Mucosa of descending colon (tissue), 3 donors: Measurements from ENCODE around the gene VASH2. TPM values are rescaled to one million over a fixed set of nuclear protein-coding genes. Genes with fewer than 3 reads are reported as not detected.

ENCODE experiments used
- ATAC-seq: fragments of 200-7000 bp; cut with Tn5 transposase; one replicate; pipeline ENCODE4 v1.9.1; 2020; ENCODE audit warnings: mild to moderate bottlenecking, moderate library complexity
- DNase-seq, 3 donors: peaks; one replicate each; pipeline ENCODE4 v3.0.0-alpha.2; 2020
- H3K36me3 ChIP-seq: fragments of 200-600 bp; one replicate; pipeline ENCODE4 v1.8.0; 2021; ENCODE audit warnings: low read depth, mild to moderate bottlenecking
- H3K4me1 ChIP-seq: fragments of 200-600 bp; one replicate; pipeline ENCODE4 v1.8.0; 2021; ENCODE audit warnings: low read depth, mild to moderate bottlenecking
- H3K4me3 ChIP-seq: fragments of 200-600 bp; one replicate; pipeline ENCODE4 v1.8.0; 2021; ENCODE audit warnings: mild to moderate bottlenecking
- H3K9me3 ChIP-seq: fragments of 200-600 bp; one replicate; pipeline ENCODE4 v1.8.0; 2021; ENCODE audit warnings: mild to moderate bottlenecking
- CTCF ChIP-seq: fragments of 200-600 bp; IDR thresholded peaks from one replicate; pipeline ENCODE4 v1.8.0; 2022; ENCODE audit warnings: antibody characterized with exemption, mild to moderate bottlenecking
- intact Hi-C, 2 donors: fragments of 100-400 bp; cut with DNase I in 1 of 2; cut with micrococcal nuclease in 1 of 2; formaldehyde crosslinking; loops; one replicate each; pipeline versions ENCODE4 v1.11.0 to v1.11.1; 2022; cut with DNase I, micrococcal nuclease
- total RNA-seq, 3 donors: library from RNA; stranded (reverse); fragmentation: NEBNext Ultra II Directional in 2 of 3; extraction: Animal tissue kit (Norgen Biotek cat#: 25700) in 2 of 3; gene quantifications; one replicate each; pipeline versions ENCODE4 v1.2.1 to v1.2.4, GENCODE V29; 2021 to 2023
- donor health status: DM: no; HTN: no; CAD: no; lungs with moderate emphysema.
- donor health status: DM: no; HTN: no; CAD: no.
- donor health status: DM: no; HTN: yes; CAD: no.

VASH2 gene
- total RNA-seq, 3 donors from 2014 or later, result 0.25 to 0.78 (median 0.41) TPM

DNA sequence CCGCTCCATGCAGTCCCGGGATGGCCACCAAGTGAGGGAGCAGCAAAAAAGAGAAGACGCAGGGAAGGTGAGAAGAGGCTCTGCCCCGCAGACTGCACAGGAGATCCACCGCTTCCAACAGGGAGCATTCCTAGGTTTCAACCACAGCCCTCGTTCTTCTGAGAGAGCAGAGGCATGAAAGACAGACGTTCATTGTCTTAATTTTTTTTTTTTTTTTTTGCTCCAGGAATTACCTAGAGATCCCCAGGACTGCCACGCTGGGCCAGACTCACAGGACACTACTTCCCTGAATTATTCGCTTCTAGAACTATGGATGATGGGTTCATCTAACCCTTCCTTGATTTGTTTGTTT lies 33.2 kb upstream of the VASH2 start:
- no peak for DNase-seq
- TF ChIP-seq CTCF, result no peak
- ATAC-seq, result no peak
- no peak overlapping the region for H3K4me3 ChIP-seq
- H3K9me3 ChIP-seq, result no peaks in the 10 kb centered on the region
- H3K4me1 ChIP-seq, result no peaks in the 10 kb centered on the region
- no peaks in the 10 kb centered on the region for H3K36me3 ChIP-seq
- intact Hi-C loops, result no loop called here

DNA sequence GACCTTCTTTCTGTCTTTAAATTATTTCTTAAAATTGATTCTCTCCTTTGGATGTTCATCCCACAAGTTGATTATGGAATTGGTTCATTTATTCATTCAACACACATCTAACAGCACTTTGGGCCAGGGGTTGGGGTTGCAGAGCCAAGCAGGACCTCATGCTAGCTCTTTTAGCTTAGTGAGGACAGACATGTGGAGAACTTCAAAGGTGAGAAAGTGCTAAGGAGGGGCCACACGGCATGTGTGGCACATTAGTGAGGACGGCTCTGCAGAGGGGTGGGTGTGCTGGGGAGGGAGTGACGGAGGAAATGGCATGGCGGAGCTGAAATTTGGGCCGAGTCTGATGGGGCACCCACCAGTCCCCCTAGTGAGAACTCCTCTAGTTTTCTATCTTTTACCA lies 32.5 kb upstream of the VASH2 start:
- Histone ChIP-seq H3K9me3 (no peaks in the 10 kb centered on the region), H3K36me3 (no peaks in the 10 kb centered on the region), H3K4me3 (no peak overlapping the region), H3K4me1 (no peaks in the 10 kb centered on the region)
- intact Hi-C loops, result no loop called here
- TF ChIP-seq CTCF, result no peak
- ATAC-seq, result no peak
- no peak for DNase-seq

- ATAC-seq (no peak), DNase-seq (no peak)
- intact Hi-C loops, result no loop called here
- Histone ChIP-seq H3K9me3 (no peaks in the 10 kb centered on the region), H3K4me1 (no peaks in the 10 kb centered on the region), H3K4me3 (no peak overlapping the region), H3K36me3 (no peaks in the 10 kb centered on the region)
- no peak for TF ChIP-seq CTCF
Observed at GRCh38 chr1:212918824-212919223, 31.5 kb upstream of the VASH2 start.

DNA sequence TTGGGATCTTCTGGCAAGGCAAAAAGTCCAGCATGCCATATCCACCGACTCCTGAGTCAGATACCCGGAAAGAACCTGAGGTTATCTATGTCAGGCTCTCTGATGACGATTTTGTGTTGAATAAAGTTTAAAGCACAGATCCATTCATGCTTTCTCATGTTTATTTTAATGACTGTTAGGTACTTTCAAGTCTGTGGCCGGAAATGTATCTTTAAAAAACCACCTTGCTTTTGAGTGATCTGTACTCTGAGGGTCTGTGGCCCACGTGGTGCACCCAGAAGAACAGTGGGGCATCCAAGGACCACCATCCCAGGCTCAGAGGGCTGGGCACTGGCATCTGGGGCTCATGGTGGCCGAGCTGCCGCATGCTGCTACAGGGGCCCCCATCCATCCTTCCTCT lies 30.1 kb upstream of the VASH2 start:
- H3K4me1 ChIP-seq, result no peaks in the 10 kb centered on the region
- ATAC-seq (no peak), DNase-seq (no peak)
- no peak for TF ChIP-seq CTCF
- no peaks in the 10 kb centered on the region for H3K9me3 ChIP-seq
- intact Hi-C loops, result no loop called here
- H3K4me3 ChIP-seq, result no peak overlapping the region
- no peaks in the 10 kb centered on the region for H3K36me3 ChIP-seq

- Histone ChIP-seq H3K4me3 (no peak overlapping the region), H3K4me1 (no peaks in the 10 kb centered on the region), H3K9me3 (no peaks in the 10 kb centered on the region), H3K36me3 (no peaks in the 10 kb centered on the region)
- no peak for TF ChIP-seq CTCF
- DNase-seq, result no peak
- intact Hi-C loops, result no loop called here
- no peak for ATAC-seq
Observed at GRCh38 chr1:212920896-212921295, 29.4 kb upstream of the VASH2 start.

DNA sequence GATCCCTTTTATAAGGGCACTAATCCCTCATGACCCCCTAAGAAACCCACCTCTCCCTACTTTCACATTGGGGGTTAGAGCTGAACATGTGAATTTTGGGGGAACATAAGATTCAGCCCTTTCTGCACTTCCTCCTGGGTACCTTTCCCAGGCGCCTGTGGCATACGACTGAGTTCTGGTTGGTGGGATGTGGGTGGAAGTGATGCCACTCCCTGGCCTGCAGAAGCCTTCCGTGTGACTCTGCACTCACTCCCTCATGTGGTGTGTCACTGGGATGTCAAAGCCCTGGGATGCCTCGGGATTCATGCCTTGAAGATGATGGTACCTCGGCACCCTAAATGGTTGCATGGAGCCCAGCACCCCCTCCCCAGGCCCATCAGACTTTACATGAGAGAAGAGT lies 28.3 kb upstream of the VASH2 start:
- no peak for TF ChIP-seq CTCF
- no peaks in the 10 kb centered on the region for H3K9me3 ChIP-seq
- H3K36me3 ChIP-seq, result no peaks in the 10 kb centered on the region
- H3K4me1 ChIP-seq, result no peaks in the 10 kb centered on the region
- DNase-seq (no peak), ATAC-seq (no peak)
- intact Hi-C loops, result no loop called here
- no peak overlapping the region for H3K4me3 ChIP-seq
